Heart left ventricle (tissue), 13 donors: ENCODE measurements around the gene BIRC3.

Experiments
- POLR2A ChIP-seq, 2 donors: fragments of 450-650 bp; IDR thresholded peaks; one replicate each; pipeline ENCODE4 v1.6.1; 2017; ENCODE audit warnings: antibody characterized with exemption in 2 of 2, mild to moderate bottlenecking in 2 of 2, moderate library complexity in 2 of 2
- TF ChIP-seq, protein P1 (sequence below), 12 donors: fragments of 200-600 bp; sonication (generic) in 4 of 12; IDR thresholded peaks; one replicate each; pipeline versions ENCODE4 v1.5.0 to v1.8.0; 2018 to 2022; ENCODE audit warnings: antibody characterized with exemption in 12 of 12, mild to moderate bottlenecking in 5 of 12
- donor health status: ischemic (EF 13 %, LVEDD 7.1; RV severe dilation, severe dysfunction).
- donor health status: DM: no; HTN: yes; CAD: no.
- donor health status: DM: no; HTN: no; CAD: no.
- donor health status: ischemic (EF 25% LVEDD 6.9; RV normal size, moderate dysfunction).
- donor health status: ischemic (EF 25% LVEDD 5.7; RV mildly dilated, moderate dysfunction).
- donor health status: ischemic (EF 35%, LVEDD 5.7; RV mildly dilated, moderate dysfunction).
- donor health status: nonischemic (EF 11% LVEDD 7.7; RV severe dilation, severe dysfunction).
- donor health status: DM: yes; HTN: yes; CAD: no.
- donor health status: PGD.
- donor health status: ischemic (EF 29% LVEDD 5.4; RV normal size, mild dysfunction).
- donor health status: nonischemic (EF 23%, LVEDD 6.1; RV moderate dilation, normal function).

DNA sequence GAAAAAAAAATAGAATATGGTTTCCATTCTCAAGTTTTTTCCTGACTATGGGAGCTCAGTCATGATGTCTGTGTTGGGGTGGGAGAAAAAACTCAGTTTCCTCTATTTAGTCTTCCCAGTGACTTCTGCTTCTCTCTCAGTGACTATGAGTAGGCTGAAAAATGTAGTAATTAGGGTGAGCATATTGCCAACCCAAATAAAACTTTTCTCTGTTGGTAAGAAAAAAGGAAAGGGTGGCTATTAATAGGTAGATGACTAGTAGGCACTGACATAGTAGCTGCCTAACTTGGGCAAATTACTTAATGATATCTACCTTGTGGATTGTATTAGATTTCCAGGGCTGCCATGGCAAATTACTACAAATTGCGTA is 34.2 kb upstream of the BIRC3 start:
- no peak for TF ChIP-seq POLR2A (IDR thresholded peaks at IDR 0.05)
- TF ChIP-seq, protein P1, sequence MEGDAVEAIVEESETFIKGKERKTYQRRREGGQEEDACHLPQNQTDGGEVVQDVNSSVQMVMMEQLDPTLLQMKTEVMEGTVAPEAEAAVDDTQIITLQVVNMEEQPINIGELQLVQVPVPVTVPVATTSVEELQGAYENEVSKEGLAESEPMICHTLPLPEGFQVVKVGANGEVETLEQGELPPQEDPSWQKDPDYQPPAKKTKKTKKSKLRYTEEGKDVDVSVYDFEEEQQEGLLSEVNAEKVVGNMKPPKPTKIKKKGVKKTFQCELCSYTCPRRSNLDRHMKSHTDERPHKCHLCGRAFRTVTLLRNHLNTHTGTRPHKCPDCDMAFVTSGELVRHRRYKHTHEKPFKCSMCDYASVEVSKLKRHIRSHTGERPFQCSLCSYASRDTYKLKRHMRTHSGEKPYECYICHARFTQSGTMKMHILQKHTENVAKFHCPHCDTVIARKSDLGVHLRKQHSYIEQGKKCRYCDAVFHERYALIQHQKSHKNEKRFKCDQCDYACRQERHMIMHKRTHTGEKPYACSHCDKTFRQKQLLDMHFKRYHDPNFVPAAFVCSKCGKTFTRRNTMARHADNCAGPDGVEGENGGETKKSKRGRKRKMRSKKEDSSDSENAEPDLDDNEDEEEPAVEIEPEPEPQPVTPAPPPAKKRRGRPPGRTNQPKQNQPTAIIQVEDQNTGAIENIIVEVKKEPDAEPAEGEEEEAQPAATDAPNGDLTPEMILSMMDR (IDR thresholded peaks at IDR 0.05), result no peak
